GM23338 (cell line): ENCODE data around the gene CACNA2D3. TPM values are rescaled to one million over a fixed set of nuclear protein-coding genes. Genes with fewer than 3 reads are reported as not detected.

ENCODE experiments used
- ATAC-seq: fragments of 200-7000 bp; cut with Tn5 transposase; 3 replicates; pipeline ENCODE4 v1.9.1; 2020
- DNase-seq: peaks from one replicate; pipeline ENCODE4 v3.0.0-alpha.2; 2015; ENCODE audit warnings: low spot score
- H2AFZ ChIP-seq: fragments of 200-600 bp; sonication (generic); 2 replicates; pipeline ENCODE4 v1.8.0; 2016; ENCODE audit warnings: antibody characterized with exemption, mild to moderate bottlenecking, moderate library complexity
- H3F3A ChIP-seq: fragments of 200-600 bp; sonication (generic); replicated peaks from 2 replicates; pipeline ENCODE4 v1.8.0; 2017; ENCODE audit warnings: antibody characterized with exemption, mixed run types, low read depth
- H3K27ac ChIP-seq: fragments of 200-600 bp; sonication (generic); 2 replicates; pipeline ENCODE4 v1.6.1; 2016; ENCODE audit warnings: low read depth
- H3K27me3 ChIP-seq: fragments of 200-600 bp; sonication (generic); 2 replicates; pipeline ENCODE4 v1.8.0; 2016; ENCODE audit warnings: mild to moderate bottlenecking, mixed run types, moderate library complexity; ENCODE audit not compliant: insufficient read depth
- H3K36me3 ChIP-seq: fragments of 200-600 bp; sonication (generic); 2 replicates; pipeline ENCODE4 v1.8.0; 2016; ENCODE audit warnings: mild to moderate bottlenecking; ENCODE audit not compliant: insufficient read depth
- H3K4me1 ChIP-seq: fragments of 200-600 bp; sonication (generic); 2 replicates; pipeline ENCODE4 v1.8.0; 2016; ENCODE audit warnings: mild to moderate bottlenecking, moderate library complexity; ENCODE audit not compliant: insufficient read depth
- H3K4me2 ChIP-seq: fragments of 200-600 bp; sonication (generic); 2 replicates; pipeline ENCODE4 v1.7.1; 2017; ENCODE audit warnings: mixed run types
- H3K4me3 ChIP-seq: fragments of 200-600 bp; sonication (generic); 2 replicates; pipeline ENCODE4 v1.6.1; 2016; ENCODE audit warnings: mixed run types
- H3K79me2 ChIP-seq: fragments of 200-600 bp; sonication (generic); replicated peaks from 2 replicates; pipeline ENCODE4 v1.8.0; 2017; ENCODE audit warnings: mild to moderate bottlenecking; ENCODE audit not compliant: insufficient read depth
- H3K9me2 ChIP-seq: fragments of 200-600 bp; sonication (generic); 2 replicates; pipeline ENCODE4 v1.8.0; 2017; ENCODE audit not compliant: insufficient read depth
- H4K20me1 ChIP-seq: fragments of 200-600 bp; sonication (generic); replicated peaks from 2 replicates; pipeline ENCODE4 v1.8.0; 2017; ENCODE audit warnings: mild to moderate bottlenecking; ENCODE audit not compliant: insufficient read depth
- H3K27ac Mint-ChIP-seq: 2 replicates; pipeline ENCODE4 v1.8.0; 2020; ENCODE audit warnings: inconsistent platforms, mild to moderate bottlenecking, moderate library complexity, mixed read lengths
- H3K27me3 Mint-ChIP-seq: 3 replicates; pipeline ENCODE4 v1.8.0; 2022; ENCODE audit warnings: low read depth, mild to moderate bottlenecking, moderate library complexity, mixed read lengths, inconsistent platforms; ENCODE audit not compliant: insufficient read depth, poor library complexity
- H3K36me3 Mint-ChIP-seq: 3 replicates; pipeline ENCODE4 v1.8.0; 2021; ENCODE audit warnings: low read depth, mild to moderate bottlenecking, inconsistent platforms, moderate library complexity, mixed read lengths
- H3K4me1 Mint-ChIP-seq: 3 replicates; pipeline ENCODE4 v1.8.0; 2020; ENCODE audit warnings: mild to moderate bottlenecking, inconsistent platforms, mixed read lengths
- H3K4me3 Mint-ChIP-seq: 3 replicates; pipeline ENCODE4 v1.8.0; 2021; ENCODE audit warnings: moderate library complexity, mild to moderate bottlenecking, inconsistent platforms, mixed read lengths
- H3K9me3 Mint-ChIP-seq: 3 replicates; pipeline ENCODE4 v1.8.0; 2020; ENCODE audit warnings: moderate library complexity, mild to moderate bottlenecking, inconsistent platforms, mixed read lengths
- EZH2 ChIP-seq: fragments of 200-600 bp; sonication (generic); IDR thresholded peaks from one replicate; pipeline ENCODE4 v1.8.0; 2017; ENCODE audit warnings: antibody characterized with exemption, mild to moderate bottlenecking, low read depth; ENCODE audit not compliant: unreplicated experiment
- JUNB ChIP-seq: IDR thresholded peaks from one replicate; pipeline ENCODE4 v1.6.1; 2016; ENCODE audit warnings: antibody characterized with exemption; ENCODE audit not compliant: unreplicated experiment
- NANOG ChIP-seq: IDR thresholded peaks from 2 replicates; pipeline ENCODE4 v1.6.1; 2016; ENCODE audit warnings: antibody characterized with exemption, borderline replicate concordance
- POLR2AphosphoS5 ChIP-seq: IDR thresholded peaks from 2 replicates; pipeline ENCODE4 v1.6.1; 2016; ENCODE audit warnings: antibody characterized with exemption, low read depth
- STAT1 ChIP-seq: IDR thresholded peaks from one replicate; pipeline ENCODE4 v1.6.1; 2016; ENCODE audit warnings: antibody characterized with exemption; ENCODE audit not compliant: unreplicated experiment
- ZNF331 ChIP-seq: fragments of 250-450 bp; sonication (Bioruptor Pico); IDR thresholded peaks from 2 replicates; pipeline ENCODE4 v1.5.0; 2020; ENCODE audit warnings: low read depth, mild to moderate bottlenecking, moderate library complexity
- polyA plus RNA-seq: library from polyadenylated mRNA; unstranded; fragments of >200 nt; fragmentation: Nextera tagmentation; extraction: Ambion mirVana; gene quantifications from 2 replicates; pipeline ENCODE4 v1.2.1, GENCODE V29; 2016
- total RNA-seq: library from RNA; depleted of rRNA; stranded (reverse); fragments of >200 nt; shearing (Covaris generic); gene quantifications from 2 replicates; pipeline ENCODE4 v1.2.3, GENCODE V29; 2014
- TF ChIP-seq, protein P1 (sequence below), 2 experiments: fragments of 200-600 bp in 1 of 2; sonication (generic) in 1 of 2; conservative IDR thresholded peaks; 2 replicates each; pipeline versions ENCODE4 v1.5.1 to v1.6.1; 2016 to 2017; ENCODE audit warnings: antibody characterized with exemption in 2 of 2, low read depth in 2 of 2, mild to moderate bottlenecking in 2 of 2, moderate library complexity in 1 of 2
- TF ChIP-seq, protein P2 (sequence below): IDR thresholded peaks from one replicate; pipeline ENCODE4 v1.6.1; 2018; ENCODE audit warnings: antibody characterized with exemption; ENCODE audit not compliant: unreplicated experiment
- TF ChIP-seq, protein P3 (sequence below): IDR thresholded peaks from 2 replicates; pipeline ENCODE4 v1.6.1; 2016; ENCODE audit warnings: antibody characterized with exemption

CACNA2D3 gene
- total and polyA plus RNA-seq, 2 experiments from 2014 or later, result 2.2 to 2.3 TPM

DNA sequence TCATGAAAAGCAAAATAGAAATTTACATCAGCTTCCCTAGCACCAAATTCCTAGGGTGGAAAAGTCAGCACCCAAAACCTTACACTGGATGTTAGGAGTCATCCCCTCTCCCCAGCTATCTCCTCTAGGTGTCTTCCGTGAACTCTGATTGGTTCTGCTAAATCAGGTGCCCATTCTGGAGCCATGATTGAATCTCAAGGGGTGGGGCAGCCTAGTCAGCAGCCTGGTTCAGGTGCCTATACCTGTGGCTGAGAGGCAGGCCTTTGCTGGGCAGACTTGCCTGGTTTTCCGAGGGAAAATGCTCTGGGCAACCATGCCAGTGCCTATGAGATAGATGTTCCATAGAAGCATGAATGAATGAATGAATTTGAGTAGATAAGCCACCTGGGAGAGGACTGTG is 468.8 kb downstream of the CACNA2D3 start:
- no peaks in the 10 kb centered on the region for H3K9me2 ChIP-seq
- H3F3A ChIP-seq, result no peaks in the 10 kb centered on the region
- no peaks in the 10 kb centered on the region for H3K79me2 ChIP-seq
- H3K36me3 Mint-ChIP-seq, result no peaks in the 10 kb centered on the region
- no peak overlapping the region for H3K4me3 ChIP-seq
- H3K9me3 Mint-ChIP-seq, result no peaks in the 10 kb centered on the region
- no peaks in the 10 kb centered on the region for H4K20me1 ChIP-seq
- no peak overlapping the region for H3K27ac ChIP-seq
- H3K27me3 Mint-ChIP-seq, result peaks cover 2% of the 10 kb centered on the region
- H2AFZ ChIP-seq, result no peak overlapping the region
- no peak overlapping the region for H3K4me3 Mint-ChIP-seq
- no peaks in the 10 kb centered on the region for H3K36me3 ChIP-seq
- H3K4me1 Mint-ChIP-seq, result 0 out of 3 replicates have a peak, but pooled peaks cover 3% of the 10 kb centered on the region
- 0 out of 2 replicates have a peak, but pooled peaks cover 3% of the 10 kb centered on the region for H3K4me1 ChIP-seq
- no peak overlapping the region for H3K27ac Mint-ChIP-seq
- H3K4me2 ChIP-seq, result no peak overlapping the region
- TF ChIP-seq, protein P1, sequence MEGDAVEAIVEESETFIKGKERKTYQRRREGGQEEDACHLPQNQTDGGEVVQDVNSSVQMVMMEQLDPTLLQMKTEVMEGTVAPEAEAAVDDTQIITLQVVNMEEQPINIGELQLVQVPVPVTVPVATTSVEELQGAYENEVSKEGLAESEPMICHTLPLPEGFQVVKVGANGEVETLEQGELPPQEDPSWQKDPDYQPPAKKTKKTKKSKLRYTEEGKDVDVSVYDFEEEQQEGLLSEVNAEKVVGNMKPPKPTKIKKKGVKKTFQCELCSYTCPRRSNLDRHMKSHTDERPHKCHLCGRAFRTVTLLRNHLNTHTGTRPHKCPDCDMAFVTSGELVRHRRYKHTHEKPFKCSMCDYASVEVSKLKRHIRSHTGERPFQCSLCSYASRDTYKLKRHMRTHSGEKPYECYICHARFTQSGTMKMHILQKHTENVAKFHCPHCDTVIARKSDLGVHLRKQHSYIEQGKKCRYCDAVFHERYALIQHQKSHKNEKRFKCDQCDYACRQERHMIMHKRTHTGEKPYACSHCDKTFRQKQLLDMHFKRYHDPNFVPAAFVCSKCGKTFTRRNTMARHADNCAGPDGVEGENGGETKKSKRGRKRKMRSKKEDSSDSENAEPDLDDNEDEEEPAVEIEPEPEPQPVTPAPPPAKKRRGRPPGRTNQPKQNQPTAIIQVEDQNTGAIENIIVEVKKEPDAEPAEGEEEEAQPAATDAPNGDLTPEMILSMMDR (conservative IDR thresholded peaks at IDR 0.05; ENCODE audit: low read depth in 2 of 2), result no peak
- TF ChIP-seq STAT1 (no peak), JUNB (no peak), EZH2 (no peak), NANOG (no peak), POLR2AphosphoS5 (no peak), ZNF331 (no peak)
- TF ChIP-seq, protein P2, sequence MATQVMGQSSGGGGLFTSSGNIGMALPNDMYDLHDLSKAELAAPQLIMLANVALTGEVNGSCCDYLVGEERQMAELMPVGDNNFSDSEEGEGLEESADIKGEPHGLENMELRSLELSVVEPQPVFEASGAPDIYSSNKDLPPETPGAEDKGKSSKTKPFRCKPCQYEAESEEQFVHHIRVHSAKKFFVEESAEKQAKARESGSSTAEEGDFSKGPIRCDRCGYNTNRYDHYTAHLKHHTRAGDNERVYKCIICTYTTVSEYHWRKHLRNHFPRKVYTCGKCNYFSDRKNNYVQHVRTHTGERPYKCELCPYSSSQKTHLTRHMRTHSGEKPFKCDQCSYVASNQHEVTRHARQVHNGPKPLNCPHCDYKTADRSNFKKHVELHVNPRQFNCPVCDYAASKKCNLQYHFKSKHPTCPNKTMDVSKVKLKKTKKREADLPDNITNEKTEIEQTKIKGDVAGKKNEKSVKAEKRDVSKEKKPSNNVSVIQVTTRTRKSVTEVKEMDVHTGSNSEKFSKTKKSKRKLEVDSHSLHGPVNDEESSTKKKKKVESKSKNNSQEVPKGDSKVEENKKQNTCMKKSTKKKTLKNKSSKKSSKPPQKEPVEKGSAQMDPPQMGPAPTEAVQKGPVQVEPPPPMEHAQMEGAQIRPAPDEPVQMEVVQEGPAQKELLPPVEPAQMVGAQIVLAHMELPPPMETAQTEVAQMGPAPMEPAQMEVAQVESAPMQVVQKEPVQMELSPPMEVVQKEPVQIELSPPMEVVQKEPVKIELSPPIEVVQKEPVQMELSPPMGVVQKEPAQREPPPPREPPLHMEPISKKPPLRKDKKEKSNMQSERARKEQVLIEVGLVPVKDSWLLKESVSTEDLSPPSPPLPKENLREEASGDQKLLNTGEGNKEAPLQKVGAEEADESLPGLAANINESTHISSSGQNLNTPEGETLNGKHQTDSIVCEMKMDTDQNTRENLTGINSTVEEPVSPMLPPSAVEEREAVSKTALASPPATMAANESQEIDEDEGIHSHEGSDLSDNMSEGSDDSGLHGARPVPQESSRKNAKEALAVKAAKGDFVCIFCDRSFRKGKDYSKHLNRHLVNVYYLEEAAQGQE, result no peak
- TF ChIP-seq, protein P3, sequence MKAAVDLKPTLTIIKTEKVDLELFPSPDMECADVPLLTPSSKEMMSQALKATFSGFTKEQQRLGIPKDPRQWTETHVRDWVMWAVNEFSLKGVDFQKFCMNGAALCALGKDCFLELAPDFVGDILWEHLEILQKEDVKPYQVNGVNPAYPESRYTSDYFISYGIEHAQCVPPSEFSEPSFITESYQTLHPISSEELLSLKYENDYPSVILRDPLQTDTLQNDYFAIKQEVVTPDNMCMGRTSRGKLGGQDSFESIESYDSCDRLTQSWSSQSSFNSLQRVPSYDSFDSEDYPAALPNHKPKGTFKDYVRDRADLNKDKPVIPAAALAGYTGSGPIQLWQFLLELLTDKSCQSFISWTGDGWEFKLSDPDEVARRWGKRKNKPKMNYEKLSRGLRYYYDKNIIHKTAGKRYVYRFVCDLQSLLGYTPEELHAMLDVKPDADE, result no peak
- H3K27me3 ChIP-seq, result no peaks in the 10 kb centered on the region
- ATAC-seq (no peak), DNase-seq (no peak)

DNA sequence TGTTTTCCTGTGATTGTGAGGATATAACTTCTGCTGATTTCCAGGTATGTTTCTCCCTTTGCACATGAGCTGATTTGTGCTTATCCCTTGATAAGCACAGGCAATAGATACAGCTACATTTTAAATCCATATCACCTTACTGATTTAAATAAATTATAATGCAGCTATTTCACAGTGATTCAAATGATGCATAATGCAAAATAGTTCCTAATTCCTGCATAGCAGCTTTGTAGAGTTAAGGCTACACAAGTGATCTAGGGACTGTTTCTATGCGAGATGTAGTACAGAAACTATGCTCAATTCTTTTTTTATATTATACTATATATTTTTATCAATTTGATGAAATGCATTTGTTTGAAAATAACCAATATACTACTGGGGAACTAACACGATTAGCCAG is 471.3 kb downstream of the CACNA2D3 start:
- H3K4me3 ChIP-seq, result no peak overlapping the region
- H4K20me1 ChIP-seq, result no peaks in the 10 kb centered on the region
- H3K4me2 ChIP-seq, result no peak overlapping the region
- DNase-seq (no peak), ATAC-seq (no peak)
- 0 out of 2 replicates have a peak, but pooled peaks cover 3% of the 10 kb centered on the region for H3K4me1 ChIP-seq
- H3K27me3 ChIP-seq, result no peaks in the 10 kb centered on the region
- Mint-ChIP-seq H3K9me3 (no peaks in the 10 kb centered on the region), H3K4me3 (no peak overlapping the region), H3K27ac (no peak overlapping the region), H3K36me3 (no peaks in the 10 kb centered on the region), H3K4me1 (peaks cover 6% of the 10 kb centered on the region; the same call in 1 of the 3 replicates), H3K27me3 (peaks cover 4% of the 10 kb centered on the region)
- no peaks in the 10 kb centered on the region for H3K79me2 ChIP-seq
- H2AFZ ChIP-seq, result no peak overlapping the region
- H3K9me2 ChIP-seq, result no peaks in the 10 kb centered on the region; the same call in 1 of the 2 replicates
- no peak overlapping the region for H3K27ac ChIP-seq
- H3K36me3 ChIP-seq, result no peaks in the 10 kb centered on the region
- H3F3A ChIP-seq, result no peaks in the 10 kb centered on the region
- TF ChIP-seq POLR2AphosphoS5 (no peak), NANOG (no peak), EZH2 (no peak)
- TF ChIP-seq, protein P2, result no peak
